IMR-90 (cell line): ENCODE measurements around the gene TRIM22. TPM values are rescaled to one million over a fixed set of nuclear protein-coding genes. Genes with fewer than 3 reads are reported as not detected.
"Not testable (repeated sequence)": the region's sequence is repeated elsewhere in the genome, so short reads cannot be mapped to it uniquely, and the experiment has no call there.

Experiments used
- ATAC-seq: fragments of 200-7000 bp; cut with Tn5 transposase; 2 replicates; pipeline ENCODE4 v1.9.1; 2020; ENCODE audit warnings: low read depth, mild to moderate bottlenecking, moderate library complexity
- BruUV-seq: library from RNA; stranded (reverse); fragments of 400-500 nt; replicated peaks from 2 replicates; lab custom pipeline; 2021; lab: Mats Ljungman, UMichigan
- CTCF ChIA-PET: fragments of 300-600 bp; formaldehyde crosslinking; extraction: SDS; loops from one replicate; lab custom pipeline; 2021; ENCODE audit warnings: antibody characterized with exemption; lab: Yijun Ruan, JAX
- POLR2A ChIA-PET: fragments of 300-600 bp; sonication (Branson Sonifier 250); formaldehyde crosslinking; loops from one replicate; lab custom pipeline; 2022; ENCODE audit warnings: antibody characterized with exemption; ENCODE audit not compliant: unreplicated experiment; lab: Charles Lee
- DNase-seq: peaks from one replicate; pipeline ENCODE4 v3.0.0; 2013
- H2AFZ ChIP-seq: replicated peaks from 2 replicates; pipeline ENCODE3; 2013; ENCODE audit warnings: low read length, mild to moderate bottlenecking; ENCODE audit not compliant: poor library complexity
- H2AK5ac ChIP-seq: 2 replicates; pipeline ENCODE4 v1.6.1; 2013; ENCODE audit warnings: low read depth, low read length, inconsistent platforms
- H2AK9ac ChIP-seq: replicated peaks from 2 replicates; pipeline ENCODE3; 2013; ENCODE audit warnings: mild to moderate bottlenecking, low read depth, low read length, moderate library complexity; ENCODE audit not compliant: poor library complexity
- H2BK120ac ChIP-seq: 2 replicates; pipeline ENCODE4 v1.6.1; 2013; ENCODE audit warnings: low read depth, low read length, inconsistent platforms
- H2BK15ac ChIP-seq: 3 replicates; pipeline ENCODE4 v1.6.1; 2013; ENCODE audit warnings: low read depth, low read length, inconsistent platforms
- H2BK20ac ChIP-seq: 2 replicates; pipeline ENCODE4 v1.6.1; 2013; ENCODE audit warnings: low read depth, mild to moderate bottlenecking, inconsistent platforms, low read length, moderate library complexity
- H2BK5ac ChIP-seq: 2 replicates; pipeline ENCODE4 v1.6.1; 2013; ENCODE audit warnings: mild to moderate bottlenecking, low read depth, low read length, inconsistent platforms; ENCODE audit not compliant: poor library complexity, severe bottlenecking
- H3K14ac ChIP-seq: replicated peaks from 2 replicates; pipeline ENCODE4 v1.6.1; 2013; ENCODE audit warnings: low read depth, low read length, inconsistent platforms
- H3K18ac ChIP-seq: 2 replicates; pipeline ENCODE4 v1.6.1; 2013; ENCODE audit warnings: low read depth, low read length, control low read depth
- H3K23ac ChIP-seq: 2 replicates; pipeline ENCODE4 v1.6.1; 2013; ENCODE audit warnings: low read depth, low read length, inconsistent platforms
- H3K27ac ChIP-seq: 2 replicates; pipeline ENCODE4 v1.5.1; 2013; ENCODE audit warnings: mild to moderate bottlenecking, control low read depth, low read length; ENCODE audit not compliant: insufficient read depth
- H3K27me3 ChIP-seq: 2 replicates; pipeline ENCODE4 v1.6.1; 2013; ENCODE audit warnings: low read length; ENCODE audit not compliant: control insufficient read depth, insufficient read depth
- H3K36me3 ChIP-seq: 2 replicates; pipeline ENCODE4 v1.6.1; 2013; ENCODE audit warnings: low read length, mixed read lengths; ENCODE audit not compliant: control insufficient read depth, insufficient read depth
- H3K4ac ChIP-seq: 2 replicates; pipeline ENCODE4 v1.6.1; 2013; ENCODE audit warnings: low read depth, low read length, inconsistent platforms
- H3K4me1 ChIP-seq: 2 replicates; pipeline ENCODE4 v1.6.1; 2013; ENCODE audit warnings: low read length, mixed read lengths; ENCODE audit not compliant: control insufficient read depth, insufficient read depth
- H3K4me2 ChIP-seq: 2 replicates; pipeline ENCODE4 v1.6.1; 2013; ENCODE audit warnings: low read depth, mild to moderate bottlenecking, control low read depth, low read length, moderate library complexity
- H3K4me3 ChIP-seq: 2 replicates; pipeline ENCODE4 v1.5.1; 2013; ENCODE audit warnings: low read depth, mild to moderate bottlenecking, control low read depth, low read length, moderate library complexity; ENCODE audit not compliant: insufficient read depth
- H3K56ac ChIP-seq: 2 replicates; pipeline ENCODE4 v1.6.1; 2013; ENCODE audit warnings: low read length, inconsistent platforms; ENCODE audit not compliant: insufficient read depth; ENCODE audit errors: extremely low read depth
- H3K79me1 ChIP-seq, 2 experiments: 2 replicates each; pipeline ENCODE4 v1.6.1; 2013; ENCODE audit warnings: low read length in 2 of 2, inconsistent platforms in 1 of 2, low read depth in 1 of 2
- H3K9ac ChIP-seq: 2 replicates; pipeline ENCODE4 v1.6.1; 2013; ENCODE audit warnings: low read depth, low read length, control low read depth
- H3K9me1 ChIP-seq: 2 replicates; pipeline ENCODE4 v1.6.1; 2013; ENCODE audit warnings: low read length, inconsistent platforms; ENCODE audit not compliant: insufficient read depth
- H3K9me3 ChIP-seq: 2 replicates; pipeline ENCODE4 v1.6.1; 2013; ENCODE audit warnings: low read length; ENCODE audit not compliant: control insufficient read depth, insufficient read depth
- H4K20me1 ChIP-seq: 2 replicates; pipeline ENCODE4 v1.6.1; 2013; ENCODE audit warnings: low read length, inconsistent platforms; ENCODE audit not compliant: insufficient read depth
- H4K5ac ChIP-seq: 2 replicates; pipeline ENCODE4 v1.6.1; 2013; ENCODE audit warnings: mild to moderate bottlenecking, low read depth, low read length, control low read depth
- H4K8ac ChIP-seq, 2 experiments: 2 replicates each; pipeline ENCODE4 v1.6.1; 2013; ENCODE audit warnings: low read depth in 2 of 2, low read length in 2 of 2, control low read depth in 1 of 2, inconsistent platforms in 1 of 2
- H4K91ac ChIP-seq: 2 replicates; pipeline ENCODE4 v1.6.1; 2013; ENCODE audit warnings: low read depth, low read length, inconsistent platforms; ENCODE audit not compliant: insufficient read depth
- WGBS, 2 experiments: methylation state at CpG; one replicate each; pipeline versions ENCODE4 v1.1.5 to v1.1.7; 2013; ENCODE audit warnings: missing lambda C conversion rate in 2 of 2; ENCODE audit not compliant: insufficient read length in 1 of 2; ENCODE audit errors: extremely low coverage in 2 of 2; 5-methylcytosine and 5-hydroxymethylcytosine counted together
- dilution Hi-C: fragments of 300-500 bp; cut with HindIII; formaldehyde crosslinking; loops from one replicate; pipeline ENCODE4 v1.14.3; 2018; ENCODE audit warnings: low sequenced_read_pairs; ENCODE audit not compliant: unreplicated experiment
- in situ Hi-C: fragments of 300-500 bp; cut with MboI; formaldehyde crosslinking; loops from 3 replicates; pipeline ENCODE4 v1.14.3; 2019; ENCODE audit warnings: low sequenced_read_pairs, inconsistent platforms, mixed read lengths
- intact Hi-C: fragments of 100-400 bp; cut with micrococcal nuclease; formaldehyde crosslinking; loops from 2 replicates; pipeline ENCODE4 v1.10.0; 2022
- polyA plus RNA-seq, 3 experiments: library from polyadenylated mRNA; depleted of rRNA; stranded (reverse); fragments of >200 nt; gene quantifications; 2 replicates each; pipeline ENCODE4 v1.2.3, GENCODE V29; 2012; ENCODE audit warnings: low replicate concordance in 1 of 3
- total RNA-seq: library from RNA; depleted of rRNA; stranded (reverse); fragments of >200 nt; gene quantifications from 2 replicates; pipeline ENCODE4 v1.2.3, GENCODE V29; 2012

The TRIM22 gene
- total and polyA plus RNA-seq, 2 of the 4 experiments (the other 2 are of a cell fraction): 43.6 to 46.8 TPM

DNA sequence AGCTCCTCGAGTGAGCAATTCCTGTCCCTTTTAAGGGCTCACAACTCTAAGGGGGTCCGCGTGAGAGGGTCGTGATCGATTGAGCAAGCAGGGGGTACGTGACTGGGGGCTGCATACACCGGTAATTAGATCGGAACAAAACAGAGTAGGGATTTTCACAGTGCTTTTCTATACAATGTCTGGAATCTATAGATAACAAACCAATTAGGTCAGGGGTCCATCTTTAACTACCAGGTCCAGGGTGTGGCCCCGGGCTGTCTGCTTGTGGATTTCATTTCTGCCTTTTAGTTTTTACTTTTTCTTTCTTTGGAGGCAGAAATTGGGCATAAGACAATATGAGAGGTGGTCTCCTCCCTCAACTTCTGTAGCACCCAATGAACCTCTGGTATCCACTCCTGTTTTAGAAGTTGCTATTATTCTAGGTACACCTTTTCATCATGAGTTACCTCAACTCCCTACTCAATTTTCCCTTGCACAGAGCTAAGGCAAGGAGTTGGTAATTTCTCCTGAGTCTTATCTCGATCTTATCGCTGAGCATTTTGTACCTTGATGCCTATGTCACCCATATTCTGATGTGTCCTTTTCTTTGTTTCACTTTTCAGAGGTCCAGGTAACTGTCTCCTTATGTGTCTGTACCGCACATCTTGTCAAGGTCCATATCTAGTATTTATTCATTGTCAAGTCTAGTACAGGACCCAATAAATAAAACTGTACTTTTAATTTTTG is 1.8 kb downstream of the TRIM22 start:
- not testable (repeated sequence) for H3K9me3 ChIP-seq, H2AFZ ChIP-seq

More for the DNA sequence above, 1.8 kb downstream of the TRIM22 start:
- Histone ChIP-seq H2BK15ac (peak overlapping the region; percentile 70; the same call in 1 of the 3 replicates), H3K14ac (peak overlapping the region; percentile 94), H3K9ac (peak overlapping the region; percentile 91), H3K4ac (peak overlapping the region; percentile 92), H3K18ac (peak overlapping the region; percentile 99), H3K4me3 (peak overlapping the region; percentile 71; the same call in 1 of the 2 replicates), H3K79me1 (peaks cover 13 to 24% of the 10 kb centered on the region in 2 experiments), H4K5ac (peak overlapping the region; percentile 99), H4K8ac (peak overlapping the region; percentile 89 to 99; a peak in 2 of 4 replicates), H2BK20ac (peak overlapping the region; percentile 95; the same call in 1 of the 2 replicates), H2BK120ac (peak overlapping the region; percentile 98; the same call in 1 of the 2 replicates), H4K91ac (peak overlapping the region; percentile 16), H3K27ac (peak overlapping the region; percentile 94; the same call in 1 of the 2 replicates), H3K4me2 (peak overlapping the region; percentile 98), H3K23ac (peak overlapping the region; percentile 98; the same call in 1 of the 2 replicates), H2BK5ac (peak overlapping the region; percentile 92)
- BruUV-seq, H3K9me1 ChIP-seq, H3K36me3 ChIP-seq, H3K56ac ChIP-seq, intact Hi-C loops, H3K27me3 ChIP-seq, H3K4me1 ChIP-seq, dilution Hi-C loops, H4K20me1 ChIP-seq, ATAC-seq, H2AK5ac ChIP-seq, DNase-seq, H2AK9ac ChIP-seq: not testable (repeated sequence)
- CTCF ChIA-PET: interaction anchor here (0.6 kb wide), 1 partner anchor 215 kb away, joined by 4 read pairs; no protein-coding TSS in a partner anchor
- in situ Hi-C loops: loop anchor here (25.0 kb wide), 1 partner anchor 671 kb away; no protein-coding TSS in a partner anchor
- POLR2A ChIA-PET: interaction anchor here (0.5 kb wide), 1 partner anchor 103 kb away, joined by 5 read pairs; no protein-coding TSS in a partner anchor
- no CpG with 5 or more reads among the region's 12 CpGs for WGBS, 2 experiments
